GM21576 (cell line): ENCODE results near the gene CFAP61.
"Not testable (repeated sequence)": the region's sequence is repeated elsewhere in the genome, so short reads cannot be mapped to it uniquely, and the experiment has no call there.

Experiments
- ATAC-seq: cut with Tn5 transposase; IDR thresholded peaks from one replicate; pipeline ENCODE4 v1.9.1; 2021; ENCODE audit warnings: mild to moderate bottlenecking, moderate library complexity; ENCODE audit not compliant: unreplicated experiment

Gene CFAP61

DNA sequence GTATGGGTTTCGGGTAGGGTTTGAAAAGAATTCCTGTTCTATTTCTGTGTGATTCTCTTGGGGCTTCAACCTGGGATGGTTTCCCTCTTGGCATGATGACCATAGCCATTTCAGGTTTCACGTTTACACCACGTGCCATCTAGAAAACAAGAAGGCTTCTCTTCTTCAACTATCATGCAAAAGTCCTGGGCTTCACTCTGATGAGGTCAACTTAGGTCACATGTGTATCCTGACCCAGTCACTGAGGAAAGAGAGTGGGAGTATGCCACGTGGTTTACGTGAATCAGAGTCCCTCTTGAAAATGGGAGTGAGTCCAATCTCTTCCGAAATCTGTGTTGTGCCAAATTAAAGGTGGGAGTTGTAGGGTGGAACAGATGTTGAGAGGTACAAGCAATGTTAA is 174.2 kb downstream of the CFAP61 start:
- no peak for ATAC-seq

GRCh38 chr20:20227013-20227571 is 174.8 kb downstream of the CFAP61 start:
- no peak for ATAC-seq

GRCh38 chr20:20228351-20228750 is 176.0 kb downstream of the CFAP61 start:
- no peak for ATAC-seq

- no peak for ATAC-seq
Observed at GRCh38 chr20:20229595-20229994, 177.3 kb downstream of the CFAP61 start.

- ATAC-seq = no peak
Observed at GRCh38 chr20:20230741-20231140, 178.4 kb downstream of the CFAP61 start.

- no peak for ATAC-seq
Observed at GRCh38 chr20:20231528-20232298, 179.4 kb downstream of the CFAP61 start.

DNA sequence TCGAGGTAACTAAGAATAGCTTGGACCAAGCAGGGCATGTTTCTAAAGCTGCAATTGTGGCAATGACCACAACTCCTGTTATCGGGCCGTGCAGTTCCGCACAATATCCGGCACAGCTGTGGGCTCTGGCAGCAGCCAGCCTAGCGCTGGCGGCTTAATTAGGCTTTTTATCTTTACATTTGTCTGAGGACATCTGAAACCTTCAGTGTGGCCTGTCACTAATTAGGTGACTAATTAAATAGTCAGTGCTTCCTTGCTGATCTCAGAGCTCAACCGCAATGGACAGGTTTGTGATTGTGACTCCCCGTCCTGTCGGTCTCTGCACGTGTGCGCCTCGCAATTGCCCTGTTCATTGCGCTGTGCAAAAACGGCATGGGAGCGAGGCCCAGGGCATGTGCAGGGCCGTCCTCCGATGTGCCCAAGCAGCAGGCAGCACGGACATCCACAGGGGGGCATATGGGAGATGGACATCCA is 180.7 kb downstream of the CFAP61 start:
- no peak for ATAC-seq

DNA sequence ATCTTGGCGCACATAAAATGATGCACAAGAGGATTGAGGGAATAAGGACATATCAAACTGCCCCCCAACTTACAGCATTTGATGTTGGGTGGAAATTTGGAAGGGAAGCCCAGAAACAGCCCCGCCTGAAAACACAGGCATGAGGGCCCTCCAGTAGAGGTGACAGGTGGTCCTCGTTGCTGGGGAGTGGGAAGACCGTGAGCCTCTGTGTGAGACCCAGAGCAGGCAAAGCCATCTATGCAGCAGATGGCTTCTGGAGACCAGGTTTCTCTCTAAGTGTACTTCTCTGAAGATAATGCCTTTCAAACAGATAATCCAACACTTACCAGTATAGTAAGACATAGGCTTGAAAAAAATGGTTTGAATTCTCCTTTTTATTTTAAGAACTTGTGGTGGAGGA is 183.3 kb downstream of the CFAP61 start:
- ATAC-seq = no peak

DNA sequence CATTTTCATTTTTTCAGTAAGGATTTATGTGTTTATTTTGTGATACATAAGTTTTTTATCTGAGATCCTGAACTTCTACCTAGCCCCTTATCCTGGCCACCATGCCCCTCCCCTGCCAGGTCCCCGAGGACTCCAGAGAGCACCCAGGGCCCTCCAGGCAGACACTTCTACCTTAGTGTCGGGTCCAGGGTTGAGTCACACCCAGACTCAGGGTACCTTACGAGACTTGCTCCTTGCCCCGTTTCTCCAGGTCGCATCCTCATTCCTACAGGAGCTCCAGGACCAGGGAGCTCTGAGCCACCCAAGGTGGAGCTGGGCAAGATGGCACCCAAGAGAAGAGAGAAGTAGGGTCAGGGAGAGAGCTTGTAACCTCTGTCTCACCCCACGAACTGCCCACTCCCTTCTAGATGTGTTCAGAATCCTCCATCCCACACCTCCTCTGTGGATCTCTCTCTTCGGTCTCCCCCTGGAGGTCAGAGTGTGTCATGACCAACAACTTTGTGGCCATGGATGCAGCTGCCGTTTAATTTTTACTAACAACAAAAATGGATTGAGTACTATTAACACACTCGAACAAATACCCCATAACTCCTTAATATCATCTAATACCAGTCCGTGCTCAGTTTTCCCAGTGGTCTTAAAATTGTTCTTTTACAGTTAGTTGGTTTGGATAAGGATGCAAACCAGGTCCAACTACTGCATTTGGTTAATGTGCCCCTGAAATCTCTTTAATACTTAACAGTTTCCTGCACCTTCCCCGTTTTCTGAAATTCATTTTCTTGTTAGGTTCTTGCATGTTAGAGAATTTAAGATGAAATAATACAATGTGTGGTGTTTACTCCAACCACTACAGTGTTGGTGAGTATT is 185.0 kb downstream of the CFAP61 start:
- ATAC-seq = no peak

GRCh38 chr20:20241976-20242375 is 189.6 kb downstream of the CFAP61 start:
- no peak for ATAC-seq

DNA sequence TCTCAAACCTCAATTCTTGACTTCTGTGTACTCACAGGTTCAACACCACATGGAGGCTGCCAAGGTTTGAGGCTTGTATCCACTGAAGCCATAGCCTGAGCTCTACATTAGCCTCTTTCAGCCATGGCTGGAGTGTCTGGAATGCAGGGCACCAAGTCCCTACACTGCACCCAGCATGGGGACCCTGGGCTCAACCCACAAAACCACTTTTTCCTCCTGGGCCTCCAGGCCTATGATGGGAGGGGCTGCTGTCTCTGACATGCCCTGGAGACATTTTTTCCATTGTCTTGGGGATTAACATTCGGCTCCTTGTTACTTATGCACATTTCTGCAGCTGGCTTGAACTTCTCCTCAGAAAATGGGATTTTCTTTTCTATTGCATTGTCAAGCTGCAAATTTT is 192.1 kb downstream of the CFAP61 start:
- ATAC-seq = not testable (repeated sequence)

GRCh38 chr20:20246996-20247633 is 194.8 kb downstream of the CFAP61 start:
- no peak for ATAC-seq

GRCh38 chr20:20248620-20249200 is 196.4 kb downstream of the CFAP61 start:
- no peak for ATAC-seq

DNA sequence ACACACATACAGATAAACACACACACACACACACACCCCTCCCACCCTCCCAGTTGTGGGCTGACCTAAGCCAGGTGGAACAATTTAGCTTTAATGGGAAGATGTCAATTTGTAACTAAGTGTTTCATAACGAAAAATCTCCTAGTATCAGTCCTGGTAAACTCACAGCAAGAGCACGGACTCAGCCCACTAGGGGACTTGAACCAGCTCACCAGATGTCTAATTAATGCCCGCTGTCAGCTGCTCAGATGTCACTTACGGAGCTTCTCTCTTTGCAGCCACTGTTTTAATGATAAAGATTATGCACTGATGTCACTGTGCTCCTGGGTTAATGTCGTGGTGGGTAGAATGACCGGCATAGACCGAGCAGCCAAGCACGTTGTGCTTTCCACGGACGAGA is 199.0 kb downstream of the CFAP61 start:
- ATAC-seq = no peak

DNA sequence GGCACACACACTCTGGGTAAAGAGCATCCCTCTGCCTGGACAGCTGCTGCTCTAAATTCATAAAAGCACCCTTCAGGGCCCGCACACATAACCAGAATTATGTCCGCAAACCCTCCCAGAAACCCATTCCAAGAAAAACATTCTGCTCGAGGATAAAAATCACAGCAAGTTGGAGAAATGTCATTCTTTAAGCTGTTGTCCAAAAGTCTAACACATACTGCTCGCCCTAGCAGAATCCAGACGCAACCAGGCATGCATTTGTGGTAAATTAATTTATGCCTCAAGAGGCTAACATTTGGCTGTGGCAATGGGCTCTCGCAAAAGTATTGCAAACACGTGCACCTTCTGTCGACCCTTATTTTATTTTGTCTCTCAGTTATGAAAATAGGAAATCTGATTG is 199.5 kb downstream of the CFAP61 start:
- no peak for ATAC-seq

GRCh38 chr20:20253039-20253743 is 200.9 kb downstream of the CFAP61 start:
- no peak for ATAC-seq

DNA sequence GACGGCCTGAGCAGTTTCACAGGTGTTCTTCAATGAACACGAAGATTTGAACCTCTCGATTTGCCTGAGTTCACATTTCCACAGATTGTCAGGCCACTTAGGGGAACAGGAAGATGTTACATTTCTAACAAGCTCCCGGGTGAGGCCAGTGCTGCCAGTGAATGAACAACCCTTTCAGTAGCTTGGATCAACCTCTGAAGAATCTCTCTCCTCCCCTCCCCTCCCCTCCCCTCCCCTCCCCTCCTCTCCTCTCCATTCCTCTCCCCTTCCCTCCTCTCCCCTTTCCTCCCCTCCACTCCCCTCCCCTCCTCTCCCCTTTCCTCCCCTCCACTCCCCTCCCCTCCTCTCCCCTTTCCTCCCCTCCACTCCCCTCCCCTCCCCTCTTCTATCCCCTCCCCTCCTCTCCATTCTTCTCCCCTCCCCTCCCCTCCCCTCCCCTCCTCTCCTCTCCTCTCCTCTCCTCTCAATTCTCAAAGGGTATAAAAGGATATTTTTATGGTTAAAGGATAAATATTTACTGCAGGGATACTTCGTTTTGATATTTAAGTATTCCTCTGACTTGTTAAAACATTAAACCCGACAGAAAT is 201.5 kb downstream of the CFAP61 start:
- ATAC-seq = no peak

DNA sequence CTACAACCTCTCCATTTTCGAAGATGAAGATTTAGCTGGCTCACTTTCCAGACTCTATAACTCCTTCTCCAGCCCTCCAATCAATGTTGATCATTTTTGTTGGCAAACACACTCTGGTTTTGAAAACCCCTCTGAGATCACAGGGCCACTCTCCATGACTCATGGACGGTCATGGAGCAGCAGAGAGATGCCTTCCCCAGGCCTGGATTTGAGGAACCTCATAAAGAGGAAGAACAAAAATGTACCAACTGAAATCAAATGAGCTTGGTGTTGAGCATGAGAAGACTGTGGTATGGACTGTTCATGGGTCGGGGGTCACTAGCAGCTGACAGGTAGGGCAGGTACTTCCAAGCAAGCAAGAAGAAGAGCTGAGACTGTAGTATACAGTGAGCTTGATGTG is 202.8 kb downstream of the CFAP61 start:
- ATAC-seq = no peak

- ATAC-seq = no peak
Observed at GRCh38 chr20:20259533-20259932, 207.2 kb downstream of the CFAP61 start.

- ATAC-seq = no peak
Observed at GRCh38 chr20:20261159-20261558, 208.8 kb downstream of the CFAP61 start.
